Caco-2 (cell line): ENCODE results near the gene CAPZB. TPM values are rescaled to one million over a fixed set of nuclear protein-coding genes. Genes with fewer than 3 reads are reported as not detected.
"Not testable (repeated sequence)": the region's sequence is repeated elsewhere in the genome, so short reads cannot be mapped to it uniquely, and the experiment has no call there.

Experiments used
- BruUV-seq: library from RNA; stranded (reverse); fragments of 400-500 nt; replicated peaks from 2 replicates; lab custom pipeline; 2021; lab: Mats Ljungman, UMichigan
- CTCF ChIA-PET: fragments of 300-600 bp; sonication (Branson Sonifier 250); formaldehyde crosslinking; loops from one replicate; lab custom pipeline; 2022; ENCODE audit warnings: antibody characterized with exemption; lab: Charles Lee
- POLR2A ChIA-PET: fragments of 300-600 bp; sonication (Branson Sonifier 250); formaldehyde crosslinking; loops from one replicate; lab custom pipeline; 2022; ENCODE audit warnings: antibody characterized with exemption; lab: Charles Lee
- DNase-seq, 2 experiments: peaks; one replicate each; pipeline versions ENCODE4 v3.0.0 to v3.0.0-alpha.2; 2020 to 2022
- H3K27me3 ChIP-seq: replicated peaks from 2 replicates; pipeline ENCODE4 v1.6.0; 2011; ENCODE audit warnings: low read length; ENCODE audit not compliant: control insufficient read depth, insufficient read depth
- H3K36me3 ChIP-seq: 2 replicates; pipeline ENCODE4 v1.5.1; 2011; ENCODE audit warnings: low read length; ENCODE audit not compliant: control insufficient read depth, insufficient read depth
- H3K4me1 ChIP-seq: fragments of 250-450 bp; sonication (Bioruptor Pico); 2 replicates; pipeline ENCODE4 v1.5.1; 2020; ENCODE audit warnings: mild to moderate bottlenecking
- H3K4me3 ChIP-seq: 2 replicates; pipeline ENCODE4 v1.5.1; 2011; ENCODE audit warnings: low read depth, mild to moderate bottlenecking, control low read depth, low read length
- H3K9me3 ChIP-seq: fragments of 250-450 bp; sonication (Bioruptor Pico); 2 replicates; pipeline ENCODE4 v1.5.1; 2020; ENCODE audit warnings: mild to moderate bottlenecking, moderate library complexity
- H3K27ac Mint-ChIP-seq: one replicate; pipeline ENCODE4 v1.8.0; 2022; ENCODE audit warnings: mixed read lengths; ENCODE audit not compliant: unreplicated experiment
- H3K27me3 Mint-ChIP-seq: one replicate; pipeline ENCODE4 v1.8.0; 2022; ENCODE audit warnings: mixed read lengths; ENCODE audit not compliant: insufficient read depth, unreplicated experiment
- H3K36me3 Mint-ChIP-seq: one replicate; pipeline ENCODE4 v1.8.0; 2022; ENCODE audit warnings: mild to moderate bottlenecking, mixed read lengths; ENCODE audit not compliant: insufficient read depth, unreplicated experiment
- H3K4me1 Mint-ChIP-seq: one replicate; pipeline ENCODE4 v1.8.0; 2022; ENCODE audit warnings: low read depth, mixed read lengths; ENCODE audit not compliant: unreplicated experiment
- H3K4me3 Mint-ChIP-seq: one replicate; pipeline ENCODE4 v1.8.0; 2022; ENCODE audit warnings: mild to moderate bottlenecking, moderate library complexity, mixed read lengths; ENCODE audit not compliant: unreplicated experiment
- H3K9me3 Mint-ChIP-seq: one replicate; pipeline ENCODE4 v1.8.0; 2022; ENCODE audit warnings: mixed read lengths; ENCODE audit not compliant: unreplicated experiment
- CTCF ChIP-seq, 2 experiments: fragments of 200-600 bp in 1 of 2; IDR thresholded peaks; 1 replicate in 1 of 2; 2 replicates in 1 of 2; pipeline versions ENCODE4 v1.5.1 to v1.8.0; 2011 to 2022; ENCODE audit warnings: antibody characterized with exemption in 1 of 2, control low read depth in 1 of 2, inconsistent platforms in 1 of 2, low read depth in 1 of 2, low read length in 1 of 2, mild to moderate bottlenecking in 1 of 2, moderate library complexity in 1 of 2; ENCODE audit not compliant: insufficient read depth in 1 of 2, severe bottlenecking in 1 of 2, unreplicated experiment in 1 of 2
- intact Hi-C: fragments of 100-400 bp; cut with micrococcal nuclease; formaldehyde crosslinking; loops from one replicate; pipeline ENCODE4 v1.10.0; 2022; ENCODE audit not compliant: unreplicated experiment
- total RNA-seq: library from RNA; stranded (reverse); gene quantifications from 2 replicates; pipeline ENCODE4 v1.2.3, GENCODE V29; 2022

CAPZB gene
- total RNA-seq, 1 experiment from 2014 or later = 205 TPM

DNA sequence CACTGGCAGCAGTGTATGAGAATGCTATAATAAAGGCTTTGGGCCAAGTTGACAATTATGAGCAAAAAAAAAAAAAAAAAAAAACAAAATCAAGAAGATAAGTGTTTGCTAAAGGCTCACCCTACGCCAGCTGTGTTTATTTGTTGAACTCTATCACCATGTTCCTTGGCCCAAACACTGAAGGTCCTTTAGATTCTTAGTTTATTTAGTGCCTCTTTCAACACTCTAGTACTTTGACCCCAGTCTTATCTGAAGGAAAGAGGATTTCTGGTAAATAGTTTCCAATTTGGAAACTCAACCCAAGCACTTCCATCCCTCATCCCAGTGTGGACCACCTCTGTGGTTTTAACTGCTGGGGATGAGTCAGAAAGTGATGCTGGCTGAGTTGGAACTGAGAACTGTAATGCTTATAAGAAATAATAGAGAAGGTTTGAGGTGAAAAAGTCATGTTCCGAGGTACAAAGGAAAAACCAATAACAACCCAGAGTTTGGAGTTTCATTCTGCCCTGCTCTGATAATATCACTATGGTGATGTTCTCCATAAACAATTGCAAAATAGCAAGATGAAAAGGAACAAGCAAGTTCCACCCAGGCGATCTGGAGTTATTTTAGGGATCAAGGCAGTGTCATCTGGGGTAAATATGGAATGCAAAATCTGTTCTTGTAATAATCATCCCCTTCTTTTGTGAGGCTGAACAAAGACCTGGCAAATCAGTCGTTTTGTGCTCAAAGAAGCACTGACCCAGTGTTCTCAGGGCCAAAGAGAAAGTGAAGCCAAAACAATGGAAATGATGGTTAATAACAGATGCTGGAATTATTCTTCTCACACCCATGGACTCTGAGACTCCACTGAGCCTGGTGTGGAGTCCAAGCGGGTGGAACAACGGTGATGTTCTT is 19.7 kb upstream of the CAPZB start:
- H3K4me3 Mint-ChIP-seq = no peak overlapping the region
- H3K27ac Mint-ChIP-seq = peak overlapping the region; percentile 59
- H3K36me3 Mint-ChIP-seq = no peaks in the 10 kb centered on the region
- Histone ChIP-seq H3K4me3 (no peak overlapping the region), H3K9me3 (no peaks in the 10 kb centered on the region), H3K27me3 (no peaks in the 10 kb centered on the region), H3K36me3 (no peaks in the 10 kb centered on the region), H3K4me1 (peaks cover 15% of the 10 kb centered on the region)
- POLR2A ChIA-PET = interaction anchor here (0.5 kb wide), 1 partner anchor 20 kb away, joined by 4 read pairs; the partner anchor contains the start of gene CAPZB
- H3K9me3 Mint-ChIP-seq = no peaks in the 10 kb centered on the region
- DNase-seq = peak in 1 of 2 experiments; percentile 45
- intact Hi-C loops = no loop called here
- CTCF ChIA-PET = no interaction called here
- no peak for TF ChIP-seq CTCF (IDR thresholded peaks at IDR 0.05; ENCODE audit: insufficient read depth in 1 of 2, low read depth in 1 of 2, low read length in 1 of 2, severe bottlenecking in 1 of 2, unreplicated experiment in 1 of 2)
- BruUV-seq = no TSS peak
- H3K27me3 Mint-ChIP-seq = no peaks in the 10 kb centered on the region
- no peaks in the 10 kb centered on the region for H3K4me1 Mint-ChIP-seq

DNA sequence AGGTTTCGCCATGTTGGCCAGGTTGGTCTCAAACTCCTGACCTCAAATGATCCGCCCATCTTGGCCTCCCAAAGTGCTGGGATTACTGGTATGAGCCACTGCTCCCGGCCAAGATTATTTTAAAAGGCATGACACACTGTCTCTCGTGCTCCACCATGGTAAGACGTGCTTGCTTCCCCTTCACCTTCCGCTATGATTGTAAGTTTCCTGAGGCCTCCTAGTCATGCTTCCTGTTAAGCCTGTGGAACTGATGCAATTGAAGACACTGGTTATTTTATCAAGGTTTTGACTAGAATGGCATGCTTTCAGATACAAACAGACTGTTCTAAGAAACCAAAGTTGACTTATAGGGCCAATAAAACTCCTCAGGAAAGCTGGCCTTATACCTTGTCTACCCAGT is 16.9 kb upstream of the CAPZB start:
- H3K9me3 Mint-ChIP-seq, H3K27me3 Mint-ChIP-seq, H3K27me3 ChIP-seq, POLR2A ChIA-PET, H3K4me3 ChIP-seq, intact Hi-C loops, H3K9me3 ChIP-seq, H3K4me3 Mint-ChIP-seq, H3K36me3 ChIP-seq, H3K36me3 Mint-ChIP-seq, H3K27ac Mint-ChIP-seq, H3K4me1 Mint-ChIP-seq, BruUV-seq, CTCF ChIA-PET, DNase-seq: not testable (repeated sequence)
- peaks cover 15% of the 10 kb centered on the region for H3K4me1 ChIP-seq

DNA sequence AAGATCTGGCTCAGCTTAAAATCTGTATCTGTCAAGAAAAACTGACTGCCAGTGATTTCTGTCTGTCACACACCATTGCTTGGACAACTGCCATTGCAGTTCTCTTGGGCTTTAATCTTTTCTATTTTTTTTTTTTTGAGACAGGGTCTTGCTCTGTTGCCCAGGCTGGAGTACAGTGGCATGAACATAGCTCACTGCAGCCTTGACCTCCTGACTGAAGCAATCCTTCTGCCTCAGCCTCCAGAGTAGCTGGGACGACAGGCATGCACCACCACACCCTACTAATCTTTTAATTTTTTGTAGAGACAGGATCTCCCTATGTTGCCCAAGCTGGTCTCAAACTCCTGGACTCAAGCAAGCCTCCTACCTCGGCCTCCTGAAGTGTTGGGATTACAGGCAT is 14.5 kb upstream of the CAPZB start:
- H3K9me3 ChIP-seq, H3K9me3 Mint-ChIP-seq, CTCF ChIA-PET, H3K27me3 Mint-ChIP-seq, intact Hi-C loops, H3K27ac Mint-ChIP-seq, H3K36me3 ChIP-seq, H3K36me3 Mint-ChIP-seq, POLR2A ChIA-PET, H3K4me3 ChIP-seq, H3K4me1 ChIP-seq, DNase-seq, H3K27me3 ChIP-seq, H3K4me1 Mint-ChIP-seq, BruUV-seq, H3K4me3 Mint-ChIP-seq: not testable (repeated sequence)

GRCh38 chr1:19497443-19497842 is 12.1 kb upstream of the CAPZB start:
- intact Hi-C loops, H3K9me3 Mint-ChIP-seq: not testable (repeated sequence)

More at GRCh38 chr1:19497443-19497842, 12.1 kb upstream of the CAPZB start:
- H3K4me3 Mint-ChIP-seq, H3K36me3 ChIP-seq, H3K27ac Mint-ChIP-seq, H3K4me1 ChIP-seq, H3K9me3 ChIP-seq, DNase-seq, H3K4me3 ChIP-seq, H3K36me3 Mint-ChIP-seq, H3K27me3 Mint-ChIP-seq, POLR2A ChIA-PET, H3K27me3 ChIP-seq, H3K4me1 Mint-ChIP-seq, BruUV-seq, CTCF ChIA-PET: not testable (repeated sequence)
